Astrocyte (in vitro differentiated cells and primary cell): Measurements from ENCODE around the gene PAPSS2. TPM values are rescaled to one million over a fixed set of nuclear protein-coding genes. Genes with fewer than 3 reads are reported as not detected.

Source experiments
- DNase-seq: peaks from one replicate; pipeline ENCODE4 v3.0.0-alpha.2; 2010; ENCODE audit warnings: low read depth
- FAIRE-seq: peaks from 2 replicates; lab custom pipeline; 2011; peaks lifted over from hg19 to GRCh38; lab: Jason Lieb, UNC
- H2AFZ ChIP-seq: 2 replicates; pipeline ENCODE4 v1.6.0; 2012; ENCODE audit warnings: low read depth, low read length, inconsistent platforms
- H3K27ac ChIP-seq: 2 replicates; pipeline ENCODE4 v1.5.1; 2011; ENCODE audit warnings: low read depth, low read length, inconsistent platforms
- H3K27me3 ChIP-seq: 2 replicates; pipeline ENCODE4 v1.6.0; 2011; ENCODE audit warnings: low read length, inconsistent platforms; ENCODE audit not compliant: insufficient read depth
- H3K36me3 ChIP-seq: 2 replicates; pipeline ENCODE4 v1.5.1; 2011; ENCODE audit warnings: low read length, inconsistent platforms; ENCODE audit not compliant: insufficient read depth
- H3K4me1 ChIP-seq: 2 replicates; pipeline ENCODE4 v1.5.1; 2011; ENCODE audit warnings: low read length, inconsistent platforms; ENCODE audit not compliant: insufficient read depth
- H3K4me2 ChIP-seq: 2 replicates; pipeline ENCODE4 v1.6.0; 2012; ENCODE audit warnings: low read length, inconsistent platforms
- H3K4me3 ChIP-seq: 2 replicates; pipeline ENCODE4 v1.5.1; 2011; ENCODE audit warnings: low read depth, mild to moderate bottlenecking, low read length, inconsistent platforms; ENCODE audit not compliant: insufficient read depth
- H3K79me2 ChIP-seq: 2 replicates; pipeline ENCODE4 v1.6.0; 2012; ENCODE audit warnings: mild to moderate bottlenecking, low read length, inconsistent platforms; ENCODE audit not compliant: insufficient read depth
- H3K9ac ChIP-seq: 2 replicates; pipeline ENCODE4 v1.6.0; 2012; ENCODE audit warnings: mild to moderate bottlenecking, low read length, inconsistent platforms
- H3K9me3 ChIP-seq: 2 replicates; pipeline ENCODE4 v1.5.1; 2012; ENCODE audit warnings: low read depth, mild to moderate bottlenecking, low read length, inconsistent platforms; ENCODE audit not compliant: insufficient read depth
- H4K20me1 ChIP-seq: 2 replicates; pipeline ENCODE4 v1.6.0; 2012; ENCODE audit warnings: low read length, inconsistent platforms; ENCODE audit not compliant: insufficient read depth
- H3K27ac Mint-ChIP-seq: one replicate; pipeline ENCODE4 v1.8.0; 2021; ENCODE audit warnings: mild to moderate bottlenecking, mixed read lengths; ENCODE audit not compliant: unreplicated experiment
- H3K27me3 Mint-ChIP-seq: one replicate; pipeline ENCODE4 v1.8.0; 2021; ENCODE audit warnings: low read depth, mixed read lengths; ENCODE audit not compliant: unreplicated experiment
- H3K36me3 Mint-ChIP-seq: one replicate; pipeline ENCODE4 v1.8.0; 2021; ENCODE audit warnings: low read depth, mixed read lengths; ENCODE audit not compliant: unreplicated experiment
- H3K4me1 Mint-ChIP-seq: one replicate; pipeline ENCODE4 v1.8.0; 2021; ENCODE audit warnings: low read depth, mixed read lengths; ENCODE audit not compliant: unreplicated experiment
- H3K4me3 Mint-ChIP-seq: one replicate; pipeline ENCODE4 v1.8.0; 2021; ENCODE audit warnings: mild to moderate bottlenecking, moderate library complexity, mixed read lengths; ENCODE audit not compliant: unreplicated experiment
- H3K9me3 Mint-ChIP-seq: one replicate; pipeline ENCODE4 v1.8.0; 2021; ENCODE audit warnings: mild to moderate bottlenecking, mixed read lengths; ENCODE audit not compliant: unreplicated experiment
- CTCF ChIP-seq: IDR thresholded peaks from 2 replicates; pipeline ENCODE4 v1.5.1; 2011; ENCODE audit warnings: low read depth, mild to moderate bottlenecking, inconsistent platforms, low read length, moderate library complexity; ENCODE audit not compliant: insufficient read depth
- EZH2 ChIP-seq: IDR thresholded peaks from 2 replicates; pipeline ENCODE4 v1.6.1; 2012; ENCODE audit warnings: mild to moderate bottlenecking, low read length, inconsistent platforms; ENCODE audit not compliant: insufficient read depth
- total RNA-seq: library from RNA; stranded (reverse); gene quantifications from 2 replicates; pipeline ENCODE4 v1.2.1, GENCODE V29; 2021

The PAPSS2 gene
- total RNA-seq, 1 donor from 2014 or later, result 48.6 TPM

GRCh38 chr10:87675396-87676376 is 16.0 kb downstream of the PAPSS2 start:
- H3K4me1 ChIP-seq, result peaks cover 20% of the 10 kb centered on the region
- no peak overlapping the region for H3K4me3 Mint-ChIP-seq
- no peaks in the 10 kb centered on the region for H3K9me3 Mint-ChIP-seq
- no peaks in the 10 kb centered on the region for H3K9me3 ChIP-seq
- peaks cover 53% of the 10 kb centered on the region for H3K79me2 ChIP-seq
- no peak overlapping the region for H2AFZ ChIP-seq
- H3K36me3 ChIP-seq, result no peaks in the 10 kb centered on the region
- peak overlapping the region; percentile 14 for H3K4me3 ChIP-seq
- DNase-seq, result peak; percentile 95
- H4K20me1 ChIP-seq, result peaks cover 17% of the 10 kb centered on the region
- H3K4me2 ChIP-seq, result peak overlapping the region; percentile 77
- no peak overlapping the region for H3K27ac Mint-ChIP-seq
- TF ChIP-seq CTCF (no peak), EZH2 (no peak)
- H3K9ac ChIP-seq, result peak overlapping the region; percentile 74
- FAIRE-seq, result peak; percentile 63
- H3K27ac ChIP-seq, result peak overlapping the region; percentile 92
- H3K27me3 Mint-ChIP-seq, result no peaks in the 10 kb centered on the region
- no peaks in the 10 kb centered on the region for H3K36me3 Mint-ChIP-seq
- no peaks in the 10 kb centered on the region for H3K27me3 ChIP-seq
- peaks cover 3% of the 10 kb centered on the region for H3K4me1 Mint-ChIP-seq

GRCh38 chr10:87677595-87677994 is 17.9 kb downstream of the PAPSS2 start:
- H3K27ac Mint-ChIP-seq, result no peak overlapping the region
- H3K4me1 Mint-ChIP-seq, result peaks cover 3% of the 10 kb centered on the region
- H2AFZ ChIP-seq, result no peak overlapping the region
- H3K4me3 ChIP-seq, result no peak overlapping the region
- no peaks in the 10 kb centered on the region for H3K9me3 Mint-ChIP-seq
- H3K79me2 ChIP-seq, result peaks cover 44% of the 10 kb centered on the region
- no peak overlapping the region for H3K4me3 Mint-ChIP-seq
- no peaks in the 10 kb centered on the region for H3K27me3 ChIP-seq
- H4K20me1 ChIP-seq, result peaks cover 23% of the 10 kb centered on the region
- DNase-seq, result no peak
- peaks cover 18% of the 10 kb centered on the region for H3K4me1 ChIP-seq
- H3K27me3 Mint-ChIP-seq, result no peaks in the 10 kb centered on the region
- TF ChIP-seq CTCF (no peak), EZH2 (no peak)
- FAIRE-seq, result no peak
- no peaks in the 10 kb centered on the region for H3K9me3 ChIP-seq
- no peaks in the 10 kb centered on the region for H3K36me3 ChIP-seq
- H3K27ac ChIP-seq, result no peak overlapping the region
- no peak overlapping the region for H3K4me2 ChIP-seq
- H3K36me3 Mint-ChIP-seq, result no peaks in the 10 kb centered on the region
- no peak overlapping the region for H3K9ac ChIP-seq

- no peak overlapping the region for H3K9ac ChIP-seq
- H3K79me2 ChIP-seq, result peaks cover 40% of the 10 kb centered on the region
- peaks cover 27% of the 10 kb centered on the region for H4K20me1 ChIP-seq
- peaks cover 18% of the 10 kb centered on the region for H3K4me1 ChIP-seq
- H3K4me3 Mint-ChIP-seq, result no peak overlapping the region
- FAIRE-seq (no peak), DNase-seq (no peak)
- H3K27ac ChIP-seq, result no peak overlapping the region
- H3K4me1 Mint-ChIP-seq, result peaks cover 3% of the 10 kb centered on the region
- H3K27ac Mint-ChIP-seq, result no peak overlapping the region
- H2AFZ ChIP-seq, result no peak overlapping the region
- no peaks in the 10 kb centered on the region for H3K36me3 ChIP-seq
- H3K9me3 ChIP-seq, result no peaks in the 10 kb centered on the region
- H3K27me3 ChIP-seq, result no peaks in the 10 kb centered on the region
- H3K9me3 Mint-ChIP-seq, result no peaks in the 10 kb centered on the region
- TF ChIP-seq EZH2 (no peak), CTCF (no peak)
- no peaks in the 10 kb centered on the region for H3K36me3 Mint-ChIP-seq
- H3K27me3 Mint-ChIP-seq, result no peaks in the 10 kb centered on the region
- no peak overlapping the region for H3K4me2 ChIP-seq
- H3K4me3 ChIP-seq, result no peak overlapping the region
Measured at GRCh38 chr10:87678302-87678701, 18.6 kb downstream of the PAPSS2 start.
